SK-N-MC (cell line): Measurements from ENCODE around the gene C1D.

Experiments
- EZH2 ChIP-seq: fragments of 200-600 bp; sonication (generic); IDR thresholded peaks from one replicate; pipeline ENCODE4 v1.6.1; 2017; ENCODE audit warnings: antibody characterized with exemption
- FOXP2 ChIP-seq: optimal IDR thresholded peaks from 2 replicates; pipeline ENCODE3; 2011; ENCODE audit warnings: mild to moderate bottlenecking, moderate library complexity; ENCODE audit not compliant: insufficient read depth; ENCODE audit errors: extremely low read length, control extremely low read depth
- POLR2AphosphoS5 ChIP-seq: IDR thresholded peaks from 2 replicates; pipeline ENCODE4 v1.6.1; 2012; ENCODE audit warnings: mild to moderate bottlenecking, low read depth, low read length, borderline replicate concordance

DNA sequence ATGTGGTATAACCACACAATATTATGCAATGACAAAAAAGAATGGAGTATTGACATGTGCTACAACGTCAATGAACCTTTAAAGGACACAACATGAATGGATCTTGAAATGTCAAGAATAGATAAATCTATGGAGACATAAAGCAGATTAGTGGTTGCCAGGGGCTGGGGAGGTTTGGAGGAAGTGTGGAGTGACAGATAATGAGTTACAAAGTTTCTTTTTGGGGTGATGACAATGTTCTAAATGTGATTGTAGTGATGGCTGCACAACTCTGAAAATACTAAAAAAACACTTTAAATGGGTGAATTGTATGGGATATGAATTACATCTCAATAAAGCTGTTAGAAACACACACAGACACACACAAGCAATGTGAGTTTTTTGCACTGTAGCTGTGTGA lies 37.4 kb upstream of the C1D start:
- TF ChIP-seq EZH2 (no peak), POLR2AphosphoS5 (no peak), FOXP2 (no peak)
